GM19193 (cell line): Measurements from ENCODE around the gene ZNF518A.

Experiments
- POLR2A ChIP-seq: IDR thresholded peaks from 4 replicates; pipeline ENCODE4 v1.6.1; 2011; ENCODE audit not compliant: insufficient read depth, insufficient read length; ENCODE audit errors: extremely low read depth

ZNF518A gene

GRCh38 chr10:96118604-96119450, 11.3 kb upstream of the ZNF518A start:
- TF ChIP-seq POLR2A: no peak

GRCh38 chr10:96122824-96123223, 7.3 kb upstream of the ZNF518A start:
- TF ChIP-seq POLR2A: no peak

GRCh38 chr10:96124230-96125141, 5.6 kb upstream of the ZNF518A start:
- TF ChIP-seq POLR2A: no peak

GRCh38 chr10:96125142-96125515, 5.0 kb upstream of the ZNF518A start:
- no peak for TF ChIP-seq POLR2A

GRCh38 chr10:96130326-96130995, 364 bp downstream of the ZNF518A start:
- peak; percentile 65 for TF ChIP-seq POLR2A

- no peak for TF ChIP-seq POLR2A
These were observed 1.5 kb downstream of the ZNF518A start for GRCh38 chr10:96131621-96132020.

- no peak for TF ChIP-seq POLR2A
These were observed 3.0 kb downstream of the ZNF518A start for GRCh38 chr10:96133135-96133534.

GRCh38 chr10:96136810-96137209, 6.7 kb downstream of the ZNF518A start:
- TF ChIP-seq POLR2A: no peak

- TF ChIP-seq POLR2A: no peak
These were observed 7.5 kb downstream of the ZNF518A start for GRCh38 chr10:96137567-96137966.

GRCh38 chr10:96138102-96138501, 8.0 kb downstream of the ZNF518A start:
- no peak for TF ChIP-seq POLR2A

GRCh38 chr10:96152437-96152836, 22.3 kb downstream of the ZNF518A start:
- no peak for TF ChIP-seq POLR2A

- TF ChIP-seq POLR2A: no peak
These were observed 23.0 kb downstream of the ZNF518A start for GRCh38 chr10:96153070-96153469.

GRCh38 chr10:96165726-96166125, 35.6 kb downstream of the ZNF518A start:
- TF ChIP-seq POLR2A: no peak

GRCh38 chr10:96168546-96168945, 38.4 kb downstream of the ZNF518A start:
- TF ChIP-seq POLR2A: no peak

- no peak for TF ChIP-seq POLR2A
These were observed 40.1 kb downstream of the ZNF518A start for GRCh38 chr10:96170230-96170629.

GRCh38 chr10:96172666-96173065, 42.6 kb downstream of the ZNF518A start:
- TF ChIP-seq POLR2A: no peak

GRCh38 chr10:96176985-96177384, 46.9 kb downstream of the ZNF518A start:
- no peak for TF ChIP-seq POLR2A
